ENCODE results near the gene TTC39C. TPM values are rescaled to one million over a fixed set of nuclear protein-coding genes. Genes with fewer than 3 reads are reported as not detected.

TTC39C gene
- total RNA-seq, 2 donors from 2014 or later, result 31.2 to 40.0 TPM

- DNase-seq (ENCODE audit: low spot score), result no peak
- no peak overlapping the region for H3K27ac ChIP-seq
These were observed 62.4 kb downstream of the TTC39C start for GRCh38 chr18:24076950-24077349.

GRCh38 chr18:24078391-24078790 is 63.8 kb downstream of the TTC39C start:
- Histone ChIP-seq H3K4me1 (replicated peaks) (no peaks in the 10 kb centered on the region), H3K27me3 (replicated peaks; ENCODE audit: insufficient read depth) (no peaks in the 10 kb centered on the region), H3K9me3 (no peaks in the 10 kb centered on the region), H3K27ac (no peak overlapping the region), H3K36me3 (no peaks in the 10 kb centered on the region), H3K4me3 (no peak overlapping the region)
- no peak for TF ChIP-seq CTCF (IDR thresholded peaks at IDR 0.05)
- WGBS, result 80% methylated on average over 7 of the region's 7 CpGs
- intact Hi-C loops (cut with DNase I), result no loop called here
- DNase-seq (ENCODE audit: low spot score), result no peak

More at GRCh38 chr18:24076950-24077349, 62.4 kb downstream of the TTC39C start:
- Histone ChIP-seq H3K4me3 (no peak overlapping the region), H3K36me3 (no peaks in the 10 kb centered on the region), H3K4me1 (replicated peaks) (no peaks in the 10 kb centered on the region), H3K9me3 (no peaks in the 10 kb centered on the region), H3K27me3 (replicated peaks; ENCODE audit: insufficient read depth) (no peaks in the 10 kb centered on the region)
- 81% methylated on average over 10 of the region's 10 CpGs for WGBS
- TF ChIP-seq POLR2AphosphoS5 (IDR thresholded peaks at IDR 0.05), result no peak
- no peak for TF ChIP-seq POLR2A (IDR thresholded peaks at IDR 0.05)
- no peak for TF ChIP-seq CTCF (IDR thresholded peaks at IDR 0.05)
- intact Hi-C loops (cut with DNase I), result no loop called here

GRCh38 chr18:24080861-24081260 is 66.3 kb downstream of the TTC39C start:
- no peak for TF ChIP-seq CTCF (IDR thresholded peaks at IDR 0.05)
- Histone ChIP-seq H3K9me3 (no peaks in the 10 kb centered on the region), H3K4me3 (no peak overlapping the region), H3K27ac (no peak overlapping the region), H3K27me3 (replicated peaks; ENCODE audit: insufficient read depth) (no peaks in the 10 kb centered on the region), H3K36me3 (no peaks in the 10 kb centered on the region), H3K4me1 (replicated peaks) (no peaks in the 10 kb centered on the region)
- WGBS, result 95% methylated on average over 7 of the region's 7 CpGs
- no peak for DNase-seq (ENCODE audit: low spot score)
- intact Hi-C loops (cut with DNase I), result no loop called here

- H3K27me3 ChIP-seq (replicated peaks; ENCODE audit: insufficient read depth), result no peaks in the 10 kb centered on the region
- no peaks in the 10 kb centered on the region for H3K36me3 ChIP-seq
- WGBS, result 81% methylated on average over 3 of the region's 3 CpGs
- H3K4me3 ChIP-seq, result no peak overlapping the region
- no peak for DNase-seq (ENCODE audit: low spot score)
- intact Hi-C loops (cut with DNase I), result no loop called here
- H3K4me1 ChIP-seq (replicated peaks), result no peaks in the 10 kb centered on the region
- no peak for TF ChIP-seq CTCF (IDR thresholded peaks at IDR 0.05)
- TF ChIP-seq POLR2A (IDR thresholded peaks at IDR 0.05), result no peak
- no peak for TF ChIP-seq POLR2AphosphoS5 (IDR thresholded peaks at IDR 0.05)
- no peak overlapping the region for H3K27ac ChIP-seq
- no peaks in the 10 kb centered on the region for H3K9me3 ChIP-seq
These were observed 69.0 kb downstream of the TTC39C start for GRCh38 chr18:24083550-24083949.

- TF ChIP-seq POLR2AphosphoS5 (IDR thresholded peaks at IDR 0.05), result no peak
- no peak for TF ChIP-seq POLR2A (IDR thresholded peaks at IDR 0.05)
- no peak for TF ChIP-seq CTCF (IDR thresholded peaks at IDR 0.05)
These were observed 71.5 kb downstream of the TTC39C start for GRCh38 chr18:24086082-24086481.

More at GRCh38 chr18:24086082-24086481, 71.5 kb downstream of the TTC39C start:
- Histone ChIP-seq H3K27ac (no peak overlapping the region), H3K27me3 (replicated peaks; ENCODE audit: insufficient read depth) (no peaks in the 10 kb centered on the region), H3K4me1 (replicated peaks) (no peaks in the 10 kb centered on the region), H3K4me3 (no peak overlapping the region), H3K36me3 (no peaks in the 10 kb centered on the region), H3K9me3 (no peaks in the 10 kb centered on the region)
- intact Hi-C loops (cut with DNase I), result no loop called here
- no peak for DNase-seq (ENCODE audit: low spot score)
- 55% methylated on average over 5 of the region's 5 CpGs for WGBS
